Activated CD4-positive, CD25-positive, alpha-beta regulatory T cell treated with anti-CD3 and anti-CD28 coated beads, Interleukin-2, amount 50 U/mL, for 24 hours (primary cell): ENCODE results near the gene CLPTM1L.
A peak's percentile ranks its signal among the peaks of the same experiment; 100 is the strongest.

Source experiments
- ATAC-seq, 2 donors: fragments of 150-1000 bp; cut with Tn5 transposase; one replicate each; pipeline ENCODE4 v1.10.0; 2021; ENCODE audit warnings: mild to moderate bottlenecking in 1 of 2, moderate library complexity in 1 of 2

Gene CLPTM1L

DNA sequence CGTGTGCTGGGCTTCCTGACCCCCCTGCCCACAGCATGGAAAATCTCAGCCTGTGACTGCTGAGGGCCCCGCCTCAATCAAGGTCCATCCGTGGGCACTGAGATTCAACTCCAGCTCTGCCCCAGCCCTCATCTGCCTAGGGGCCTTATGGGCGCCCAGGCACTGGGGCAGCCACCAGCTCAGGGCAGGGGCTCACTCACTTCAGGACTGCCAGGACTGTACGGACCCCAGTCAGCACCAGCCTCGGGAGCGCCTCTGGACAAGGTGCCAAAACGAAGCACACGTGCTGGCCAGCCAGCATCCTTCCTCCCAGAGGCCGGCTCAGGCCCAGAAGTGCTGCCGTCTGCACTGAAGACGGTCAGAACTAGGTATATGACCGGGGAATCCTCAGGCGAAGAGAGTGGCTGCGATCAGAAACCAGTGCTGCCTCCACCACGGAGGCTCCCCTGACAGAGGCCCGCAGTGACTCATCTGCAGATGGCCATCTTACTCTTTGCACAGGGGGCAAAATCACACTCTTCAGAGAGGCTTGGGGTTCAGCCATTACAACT lies 19.6 kb downstream of the CLPTM1L start:
- no peak for ATAC-seq

DNA sequence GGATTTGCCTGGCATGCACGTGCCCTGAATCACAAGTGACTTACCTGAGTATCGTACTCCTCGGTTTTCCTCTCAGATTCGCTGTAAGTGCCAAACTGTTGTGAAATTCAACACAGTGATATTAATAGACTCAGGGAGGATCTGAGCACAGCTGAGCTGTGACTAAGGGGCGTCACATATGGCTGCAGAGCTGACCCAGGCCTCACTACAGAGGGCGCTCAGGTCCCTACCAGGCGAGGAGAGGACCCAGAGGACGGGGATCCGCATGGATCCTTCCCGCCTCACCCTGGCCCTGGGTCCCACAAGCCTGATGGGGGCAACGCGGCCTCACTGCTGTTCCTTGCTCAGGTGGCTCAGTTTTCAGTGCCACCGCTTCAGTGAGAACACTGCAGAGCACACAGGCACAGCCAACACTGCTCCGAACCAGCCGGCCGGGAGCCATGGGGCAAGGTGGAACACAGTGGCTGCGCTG lies 20.1 kb downstream of the CLPTM1L start:
- ATAC-seq, result no peak

DNA sequence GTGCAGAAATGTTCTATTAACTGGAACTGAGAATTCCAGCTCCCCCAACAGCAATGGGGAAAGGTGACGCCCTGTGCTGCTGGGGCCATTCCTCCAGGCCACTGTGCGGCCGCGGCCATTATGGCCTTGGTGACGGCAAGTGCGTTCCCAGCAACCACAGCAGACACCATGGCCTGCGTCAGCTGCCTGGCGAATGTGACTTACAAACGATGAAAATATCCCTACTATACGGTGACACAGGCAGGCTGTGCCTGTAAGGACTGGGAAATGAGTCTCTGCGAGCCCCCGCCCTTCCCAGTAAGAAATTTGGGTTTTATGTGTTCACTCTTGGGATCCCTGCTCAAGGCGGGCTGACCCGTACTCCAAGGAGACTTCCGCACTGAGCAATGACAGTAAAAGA lies 20.6 kb downstream of the CLPTM1L start:
- ATAC-seq, result no peak

DNA sequence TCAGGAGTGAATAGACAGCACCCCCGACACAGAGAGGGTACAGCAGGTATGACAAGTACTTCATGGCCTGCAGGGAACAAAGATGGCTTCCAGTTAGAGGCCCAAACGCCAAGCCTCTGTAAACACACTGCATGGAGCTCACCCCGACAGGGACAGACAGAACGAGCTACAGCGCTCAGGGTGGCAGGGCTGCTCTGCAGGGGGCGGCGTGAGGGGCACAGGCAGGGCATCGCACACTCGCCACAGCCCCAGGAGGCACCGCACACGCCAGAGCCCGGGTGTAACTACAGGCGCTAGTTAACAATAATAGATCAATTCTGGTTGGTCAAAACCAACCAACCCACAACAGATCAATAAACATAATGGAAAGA lies 21.1 kb downstream of the CLPTM1L start:
- no peak for ATAC-seq

DNA sequence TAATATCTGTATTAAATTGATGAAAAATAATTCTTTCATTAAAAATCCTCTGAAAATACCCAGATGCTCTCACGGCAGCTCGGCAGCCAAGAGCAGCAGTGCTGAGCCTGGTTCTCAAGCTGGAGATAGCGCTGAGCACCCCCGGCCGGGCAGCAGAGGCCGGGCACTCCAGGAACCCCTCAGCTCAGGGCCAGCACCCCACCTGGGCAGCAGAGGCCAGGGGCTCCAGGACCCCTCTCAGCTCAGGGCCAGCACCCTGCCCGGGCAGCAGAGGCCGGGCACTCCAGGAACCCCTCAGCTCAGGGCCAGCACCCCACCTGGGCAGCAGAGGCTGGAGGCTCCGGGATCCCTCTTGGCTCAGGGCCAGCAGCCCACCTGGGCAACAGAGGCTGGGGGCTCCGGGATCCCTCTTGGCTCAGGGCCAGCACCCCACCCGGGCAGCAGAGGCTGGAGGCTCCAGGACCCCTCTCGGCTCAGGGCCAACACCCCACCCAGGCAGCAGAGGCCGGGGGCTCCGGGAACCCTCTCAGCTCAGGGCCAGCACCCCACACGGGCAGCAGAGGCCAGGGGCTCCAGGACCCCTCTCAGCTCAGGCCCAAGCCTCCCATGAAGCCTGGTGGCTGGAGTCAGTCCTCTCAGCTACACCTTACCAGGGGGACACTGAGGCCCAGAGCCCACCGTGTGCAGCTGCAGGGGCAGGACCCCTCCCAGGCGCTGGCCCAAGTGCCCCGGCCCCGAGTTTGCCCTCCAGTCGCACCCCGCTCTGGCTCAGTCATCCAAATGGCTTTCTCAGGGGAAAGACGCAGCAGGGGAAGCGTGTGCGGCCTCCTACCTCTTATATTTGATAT lies 21.7 kb downstream of the CLPTM1L start:
- no peak for ATAC-seq

DNA sequence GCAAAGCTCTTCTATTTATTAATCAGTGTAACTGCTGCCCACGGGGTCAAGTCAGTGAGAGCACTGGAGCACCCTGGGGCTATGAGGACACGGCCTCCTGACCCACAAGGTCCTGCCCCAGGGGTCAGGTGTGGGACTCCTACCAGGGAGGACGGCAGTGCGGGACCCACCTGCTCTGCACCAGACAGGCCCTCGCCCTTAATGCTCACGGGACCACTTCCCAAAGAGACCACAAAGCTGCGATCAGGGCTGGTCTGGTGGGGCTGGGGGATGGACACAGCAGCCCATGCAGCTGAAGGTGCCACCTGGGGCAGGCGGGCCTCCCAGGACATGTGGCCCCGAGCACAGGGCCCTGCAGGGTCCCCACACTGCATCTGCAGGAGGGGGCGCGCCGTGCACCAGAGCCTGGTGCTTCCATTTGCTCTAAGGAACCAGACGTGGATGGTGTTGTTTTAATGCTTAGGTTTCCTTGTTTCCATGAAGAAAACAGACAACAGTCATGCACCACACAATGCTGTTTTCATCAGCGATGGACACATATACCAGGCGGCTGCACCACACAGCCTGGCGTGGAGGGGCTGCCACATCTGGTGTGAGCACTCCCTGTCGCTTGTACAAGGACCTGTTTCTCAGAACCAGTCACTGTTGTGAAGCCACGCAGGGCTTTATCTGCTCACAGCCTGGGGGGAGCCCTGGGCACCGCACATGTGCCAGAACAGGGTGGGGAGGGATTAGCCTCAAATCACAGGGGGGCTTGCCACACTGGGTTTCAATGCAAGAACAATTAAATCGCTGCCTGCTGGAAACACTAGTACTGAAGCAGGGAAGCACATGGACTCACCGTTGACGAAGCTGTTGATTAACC lies 22.6 kb downstream of the CLPTM1L start:
- no peak for ATAC-seq

DNA sequence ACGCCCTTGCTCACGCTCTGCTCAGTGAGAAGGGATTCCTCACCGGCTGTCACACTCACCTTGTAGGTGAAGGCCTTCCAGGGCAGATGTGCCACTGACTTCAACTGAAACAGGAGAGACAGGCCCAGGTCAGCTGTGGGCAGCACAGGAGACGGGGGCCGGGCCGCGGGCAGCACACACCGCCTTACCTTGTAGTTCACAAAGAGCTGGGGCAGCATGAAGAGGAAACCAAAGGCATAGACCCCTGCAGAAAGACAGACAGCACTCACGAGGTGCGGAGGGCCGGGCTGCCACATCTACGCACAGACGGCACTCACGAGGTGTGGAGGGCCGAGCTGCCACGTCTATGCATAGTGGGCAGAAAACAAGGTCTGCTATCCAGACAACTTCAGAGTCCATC lies 23.3 kb downstream of the CLPTM1L start:
- no peak for ATAC-seq

DNA sequence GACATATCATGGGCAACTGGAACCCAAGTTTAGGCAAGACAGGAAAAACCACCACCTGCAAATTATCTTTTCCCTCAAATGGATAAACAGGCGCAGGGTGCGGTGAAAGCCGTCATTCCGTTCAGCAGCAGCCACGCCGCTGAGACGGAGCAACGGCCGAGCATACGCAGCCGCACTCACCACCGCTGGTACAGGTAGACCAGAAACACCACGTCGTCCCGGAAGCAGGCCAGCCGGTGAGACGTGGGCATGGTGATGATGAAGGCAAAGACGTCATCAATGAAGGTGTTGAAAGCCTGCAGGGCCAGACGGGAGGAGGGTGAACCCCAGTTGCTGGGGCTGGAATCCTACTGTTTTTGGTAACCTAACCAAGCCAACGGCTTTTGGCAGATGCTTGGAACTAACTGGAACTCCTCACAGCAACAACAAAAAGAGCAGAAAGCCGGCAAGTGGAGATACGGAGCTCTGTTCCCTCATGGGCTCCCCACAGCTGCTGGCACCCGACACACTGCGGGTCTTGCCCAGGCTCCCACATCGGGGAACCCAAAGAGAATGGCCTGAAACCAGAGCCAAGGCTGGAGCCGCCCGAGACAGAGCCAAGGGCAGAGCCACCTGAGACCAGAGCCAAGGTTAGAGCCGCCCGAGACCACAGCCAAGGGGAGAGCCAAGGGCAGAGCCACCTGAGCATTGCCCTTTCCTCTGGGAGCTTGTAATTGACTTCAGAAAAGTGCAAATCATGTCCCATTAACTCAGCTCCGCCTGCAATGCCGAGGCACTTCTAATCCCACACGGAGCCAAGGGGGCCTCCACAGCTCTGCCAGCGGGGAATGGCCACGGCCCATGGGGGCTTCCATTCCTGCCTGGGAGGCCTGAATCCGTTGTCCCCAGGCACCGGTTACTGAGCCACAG lies 24.2 kb downstream of the CLPTM1L start:
- no peak for ATAC-seq

DNA sequence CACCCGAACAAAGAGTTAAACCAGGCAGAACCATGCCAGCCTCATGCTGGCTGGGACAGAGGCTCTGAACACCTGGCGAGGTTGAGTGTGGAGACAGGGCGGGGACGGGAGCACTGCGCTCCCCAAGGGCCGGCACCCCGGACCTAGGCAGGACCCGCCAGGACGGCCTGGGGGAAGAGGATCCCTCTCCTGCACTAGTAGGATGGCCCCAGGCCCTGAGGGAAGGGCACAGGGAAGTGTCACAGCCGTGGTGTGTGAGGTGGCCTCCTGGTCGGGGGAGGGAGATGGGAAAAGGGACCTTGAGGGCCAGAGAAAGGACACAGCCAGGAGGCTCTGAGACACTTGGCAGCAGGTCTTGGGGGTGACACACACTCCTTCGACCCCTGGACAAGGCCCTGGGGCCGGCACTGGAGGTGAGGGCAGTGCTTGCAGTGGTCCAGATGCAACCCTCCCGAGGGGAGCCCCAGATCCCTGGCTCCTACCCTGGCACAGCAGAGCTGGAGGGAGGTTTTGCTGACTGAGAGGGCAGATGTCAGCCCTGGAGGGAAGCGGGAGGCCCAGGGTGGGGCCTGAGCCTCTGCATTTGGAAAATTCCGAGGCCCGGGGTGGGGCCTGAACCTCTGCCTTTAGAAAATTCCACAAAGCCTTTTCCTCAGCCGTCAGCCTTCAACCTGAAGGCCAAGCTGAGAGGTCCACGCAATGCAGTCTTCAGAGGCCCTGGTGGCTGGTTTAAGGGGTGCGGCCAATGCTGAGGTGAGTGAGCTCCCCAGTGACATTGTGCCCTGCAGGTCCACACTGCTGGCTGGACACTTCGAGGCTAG lies 25.3 kb downstream of the CLPTM1L start:
- no peak for ATAC-seq

DNA sequence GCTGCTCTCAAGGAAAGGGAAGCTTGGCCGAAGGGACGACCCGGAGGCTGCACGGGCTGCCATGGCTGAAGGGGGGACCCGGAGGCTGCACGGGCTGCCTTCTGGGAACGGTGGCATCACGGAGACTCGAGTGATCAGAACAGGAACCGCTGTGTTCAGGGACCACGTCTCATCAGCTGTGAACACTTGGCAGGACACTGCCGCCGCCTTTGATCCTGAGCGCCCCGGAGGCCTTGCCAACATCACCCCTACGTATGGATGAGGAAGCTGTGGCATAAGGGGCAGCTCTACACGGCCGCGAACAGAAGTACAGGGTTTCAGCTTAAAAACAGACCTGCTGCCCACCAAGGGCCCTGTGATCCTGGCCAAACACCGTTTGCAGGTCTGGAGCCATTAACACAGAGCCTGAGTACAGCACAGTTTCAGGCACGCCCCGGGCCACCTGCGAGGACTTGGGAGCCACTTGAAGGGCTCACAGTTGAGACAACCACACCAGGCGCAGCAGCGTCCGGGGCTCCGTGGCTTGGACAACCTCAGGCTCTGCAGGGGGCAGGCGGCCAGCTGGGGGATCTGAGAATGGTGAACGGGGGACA lies 26.1 kb downstream of the CLPTM1L start:
- ATAC-seq, result no peak

DNA sequence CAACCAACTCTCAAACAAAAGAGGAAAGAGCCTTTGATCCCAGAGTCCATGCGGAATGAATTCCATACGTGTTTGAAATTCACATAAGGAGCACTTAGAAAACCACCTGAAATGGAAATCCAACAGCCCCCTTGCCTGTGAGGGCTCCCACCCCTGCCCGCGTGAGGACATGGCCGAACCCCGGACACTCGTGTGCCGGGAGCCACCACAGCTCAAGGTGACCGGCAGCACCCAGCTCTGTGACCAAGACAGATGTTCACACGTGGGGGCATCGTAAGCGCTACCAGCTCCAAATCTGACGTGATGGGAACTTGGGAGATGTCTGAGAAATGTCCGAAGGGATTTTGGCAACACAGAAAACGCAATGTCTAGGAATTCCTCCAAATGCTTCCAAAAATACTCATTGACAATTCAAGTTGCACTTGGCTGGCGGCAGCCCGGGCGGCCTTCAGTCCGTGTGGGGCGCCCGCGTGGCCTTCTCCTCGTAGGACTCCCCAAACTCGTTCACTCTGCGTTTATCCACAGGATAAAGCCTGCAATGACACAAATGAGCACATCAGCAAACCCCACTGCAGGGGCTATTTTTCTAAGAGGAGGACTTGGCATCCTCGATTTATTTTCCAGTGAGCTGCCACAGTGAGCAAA lies 26.9 kb downstream of the CLPTM1L start:
- ATAC-seq, result no peak

DNA sequence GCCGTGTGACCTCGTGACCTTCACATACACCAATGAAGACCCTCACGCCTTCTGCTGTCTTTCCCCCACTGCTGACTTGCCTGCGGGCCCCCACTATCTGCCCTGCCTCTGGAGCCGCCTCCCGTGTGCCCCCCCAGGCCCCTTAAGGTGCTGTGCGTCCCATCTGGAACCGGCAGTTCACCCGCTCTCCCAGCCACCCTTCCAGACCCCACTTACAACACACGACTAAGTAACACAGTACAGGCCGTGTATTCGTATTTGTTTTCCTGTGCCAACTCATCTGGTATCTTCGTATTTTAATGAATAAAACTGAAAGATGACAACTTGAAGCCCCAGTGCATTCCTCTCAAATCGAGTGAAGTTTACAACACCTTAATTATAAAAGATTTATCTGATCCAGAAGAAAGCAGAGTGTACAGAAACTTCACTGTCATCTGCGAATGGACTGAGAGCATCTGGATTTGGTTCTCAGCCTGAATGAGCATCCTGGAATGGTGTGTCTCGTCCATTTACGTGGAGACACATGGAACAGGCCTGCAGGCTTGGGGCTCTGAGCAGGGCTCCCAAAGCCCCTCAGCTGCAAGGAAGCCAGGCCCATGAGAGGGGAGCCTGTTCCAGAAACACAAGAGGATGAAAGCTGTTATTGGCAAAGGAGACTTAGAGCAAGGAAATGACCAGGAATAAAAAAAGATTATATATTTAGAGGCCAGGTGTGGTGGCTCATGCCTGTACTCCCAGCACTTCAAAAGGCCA lies 28.1 kb downstream of the CLPTM1L start:
- peak in 1 of 2 donors; percentile 25 for ATAC-seq

DNA sequence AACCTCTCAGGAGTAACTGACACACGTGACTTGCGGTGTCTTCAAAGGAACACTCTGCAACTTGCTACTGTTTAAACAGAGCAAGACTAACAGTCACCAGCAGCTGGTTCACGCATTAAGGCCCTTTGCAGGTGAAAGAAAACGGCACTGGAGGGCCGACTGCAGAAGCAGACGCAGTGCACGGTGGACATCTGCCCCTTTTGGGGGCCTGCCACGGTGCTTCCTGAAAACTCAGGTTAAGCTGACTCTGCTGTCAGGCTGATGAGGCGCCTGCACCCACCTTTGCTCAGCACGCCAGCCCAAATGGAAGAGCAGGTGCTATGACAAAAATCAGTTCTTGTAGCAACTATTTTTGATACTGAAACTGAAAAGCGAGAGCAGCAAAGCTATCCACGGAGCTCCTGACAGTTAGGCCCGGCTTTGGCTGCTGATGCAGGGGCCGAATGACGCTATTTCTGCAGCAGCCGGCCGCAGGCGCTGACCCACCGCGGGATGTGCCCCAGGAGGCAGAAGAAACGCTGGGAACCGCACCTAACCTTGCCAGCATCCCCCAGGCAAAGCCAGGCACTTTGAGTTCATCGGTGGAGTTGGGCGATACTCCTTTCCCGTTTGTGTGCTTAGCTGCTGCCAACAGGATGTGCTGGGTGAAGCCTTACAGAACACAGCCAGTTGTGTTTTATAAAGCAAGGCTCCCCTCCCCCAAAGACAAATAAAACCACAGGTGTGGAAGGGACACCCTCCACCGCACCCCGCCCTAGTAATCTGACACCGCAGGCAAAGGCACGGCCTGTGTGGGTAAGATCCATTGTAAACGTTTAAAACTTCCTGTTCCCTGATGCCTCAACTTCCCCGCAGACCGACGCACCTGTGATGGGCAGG lies 29.0 kb downstream of the CLPTM1L start:
- ATAC-seq, result peak; percentile 61 to 69

DNA sequence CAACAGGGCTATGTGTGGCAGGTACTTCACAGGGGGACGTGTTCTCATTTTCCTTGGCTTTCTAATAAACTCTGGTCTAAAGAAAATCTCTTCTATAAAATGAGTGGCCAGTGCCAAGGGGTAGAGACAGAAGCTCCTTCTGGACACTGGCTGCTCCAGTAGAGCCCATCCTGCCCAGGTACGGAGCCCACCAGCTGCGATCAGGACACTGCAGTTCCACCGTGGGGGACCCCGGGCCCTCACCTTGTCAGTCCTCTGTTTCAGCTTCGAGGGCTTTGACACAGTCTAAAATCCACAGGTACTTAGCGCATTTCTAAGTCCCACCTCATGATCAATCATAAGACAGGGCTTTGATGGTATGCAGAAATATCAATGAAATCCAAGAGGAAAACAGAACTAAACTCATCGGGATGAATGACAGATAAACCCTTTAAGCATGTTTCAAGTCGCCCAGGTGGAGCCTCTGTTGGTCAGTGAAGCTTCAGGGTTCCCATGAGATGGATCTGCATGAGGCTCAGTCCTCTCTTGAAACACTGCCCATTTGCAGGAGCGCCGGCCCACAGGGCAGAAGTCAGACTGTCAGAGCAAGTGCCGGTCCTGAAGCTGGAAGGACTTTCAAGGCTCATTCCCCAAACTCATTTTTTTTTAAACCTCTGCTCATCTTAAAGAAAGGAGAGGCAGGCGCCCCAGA lies 29.7 kb downstream of the CLPTM1L start:
- ATAC-seq, result no peak

DNA sequence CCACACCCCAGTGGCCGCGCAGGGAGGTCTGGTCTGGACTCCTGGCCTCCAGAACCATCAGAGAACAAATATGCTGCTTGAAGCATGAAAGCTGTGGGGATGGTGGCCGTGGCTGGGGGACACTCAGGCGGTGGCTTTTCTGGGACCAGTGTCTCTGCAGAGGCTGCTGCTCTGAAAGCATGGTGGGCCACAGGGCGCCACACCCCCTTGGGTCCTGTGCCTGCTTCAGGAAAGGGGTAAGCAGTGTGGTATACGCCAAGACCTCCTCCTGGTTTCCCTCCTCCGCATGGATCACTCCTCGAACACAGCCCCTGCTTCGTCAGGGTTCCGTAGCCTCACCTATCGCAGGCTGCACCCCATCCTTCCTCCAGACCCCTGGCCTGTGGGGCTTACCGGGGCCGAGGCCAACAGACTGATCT lies 30.3 kb downstream of the CLPTM1L start:
- no peak for ATAC-seq

DNA sequence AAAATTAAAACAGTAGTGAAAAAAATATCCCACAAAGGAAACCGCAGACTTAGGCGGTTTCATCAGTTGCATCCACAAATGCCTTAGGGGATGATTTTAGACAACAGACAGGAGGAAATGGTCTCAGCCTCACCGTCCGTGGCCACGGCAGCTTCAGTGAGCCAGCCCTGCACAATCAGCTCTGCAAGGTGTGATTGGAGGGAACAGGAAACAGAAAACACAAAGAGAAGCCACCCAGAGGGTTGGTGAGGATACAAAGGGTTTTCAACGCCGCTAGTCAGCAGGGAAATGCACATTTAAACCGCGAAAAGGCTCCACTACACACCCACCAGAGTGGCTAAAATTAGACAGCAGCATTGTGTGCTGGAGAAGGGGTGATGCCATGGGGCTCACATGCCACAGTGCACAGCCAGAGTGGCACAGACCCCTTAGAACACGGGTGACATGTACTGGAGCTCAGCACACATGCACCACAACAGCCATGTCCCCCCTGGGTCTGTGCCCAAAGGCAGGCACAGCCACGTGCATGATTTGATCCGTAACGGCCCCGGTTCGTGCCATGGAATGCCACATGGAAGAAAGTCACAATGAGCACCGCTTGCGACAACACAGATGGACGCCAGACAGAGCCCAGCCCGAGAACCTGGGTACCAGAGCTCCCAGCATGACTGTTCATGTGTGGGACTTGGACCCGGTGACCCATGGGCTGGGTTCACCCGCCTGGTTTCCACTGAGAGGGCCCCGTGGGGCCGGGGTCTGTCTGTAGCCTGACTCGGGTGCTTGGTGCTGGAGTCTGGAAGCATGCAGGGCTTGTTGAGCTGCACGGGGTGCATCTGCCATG lies 31.7 kb downstream of the CLPTM1L start:
- ATAC-seq, result peak in 1 of 2 donors; percentile 25

DNA sequence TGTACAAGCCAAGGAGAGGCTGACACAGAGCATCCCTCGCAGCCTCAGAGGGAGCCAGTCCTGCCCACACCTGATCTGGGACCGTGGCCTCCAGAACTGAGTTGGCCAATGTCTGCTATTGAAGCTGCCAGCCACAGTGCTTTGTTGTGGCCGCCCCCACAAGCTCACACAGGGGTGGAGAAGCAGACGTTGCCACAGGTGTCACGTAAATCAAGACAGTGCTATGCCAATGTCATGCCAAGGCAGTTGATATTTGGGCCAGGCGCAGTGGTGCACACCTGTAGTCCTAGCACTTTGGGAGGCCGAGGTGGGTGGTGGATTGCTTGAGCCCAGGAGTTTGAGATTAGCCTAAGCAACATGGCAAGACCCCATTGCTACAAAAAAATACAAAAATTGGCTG lies 32.7 kb downstream of the CLPTM1L start:
- no peak for ATAC-seq
